HEK293 (cell line): ENCODE measurements around the gene EFCAB5.

ENCODE experiments used
- SCRT1 ChIP-seq: fragments of 450-650 bp; formaldehyde crosslinking; IDR thresholded peaks from 2 replicates; pipeline ENCODE4 v1.5.1; 2016; ENCODE audit warnings: missing biosample characterization, missing genetic modification characterization, borderline replicate concordance
- SP7 ChIP-seq: fragments of 450-650 bp; formaldehyde crosslinking; IDR thresholded peaks from 2 replicates; pipeline ENCODE4 v1.5.1; 2016; ENCODE audit warnings: missing biosample characterization, missing genetic modification characterization
- WT1 ChIP-seq: fragments of 450-650 bp; formaldehyde crosslinking; IDR thresholded peaks from 2 replicates; pipeline ENCODE4 v1.5.1; 2016; ENCODE audit warnings: missing biosample characterization, missing genetic modification characterization
- YY2 ChIP-seq: fragments of 450-650 bp; formaldehyde crosslinking; IDR thresholded peaks from 2 replicates; pipeline ENCODE4 v1.5.1; 2016; ENCODE audit warnings: missing biosample characterization, missing genetic modification characterization
- ZBTB10 ChIP-seq: fragments of 450-650 bp; formaldehyde crosslinking; IDR thresholded peaks from 2 replicates; pipeline ENCODE4 v1.5.1; 2016; ENCODE audit warnings: missing biosample characterization, missing genetic modification characterization
- ZBTB20 ChIP-seq: fragments of 450-650 bp; formaldehyde crosslinking; IDR thresholded peaks from 2 replicates; pipeline ENCODE4 v1.5.1; 2016; ENCODE audit warnings: missing biosample characterization, missing genetic modification characterization
- ZBTB48 ChIP-seq: fragments of 450-650 bp; formaldehyde crosslinking; IDR thresholded peaks from 2 replicates; pipeline ENCODE4 v1.5.1; 2016; ENCODE audit warnings: missing biosample characterization, missing genetic modification characterization
- ZBTB8A ChIP-seq: fragments of 450-650 bp; formaldehyde crosslinking; IDR thresholded peaks from 2 replicates; pipeline ENCODE4 v1.5.1; 2016; ENCODE audit warnings: missing biosample characterization, missing genetic modification characterization
- ZFP37 ChIP-seq: fragments of 450-650 bp; formaldehyde crosslinking; IDR thresholded peaks from 2 replicates; pipeline ENCODE4 v1.5.1; 2016; ENCODE audit warnings: missing biosample characterization, missing genetic modification characterization
- ZNF18 ChIP-seq: fragments of 450-650 bp; formaldehyde crosslinking; IDR thresholded peaks from 2 replicates; pipeline ENCODE4 v1.5.1; 2016; ENCODE audit warnings: missing biosample characterization, missing genetic modification characterization
- ZNF248 ChIP-seq: fragments of 450-650 bp; formaldehyde crosslinking; IDR thresholded peaks from 2 replicates; pipeline ENCODE4 v1.5.1; 2017; ENCODE audit warnings: missing biosample characterization, missing genetic modification characterization
- ZNF311 ChIP-seq: fragments of 450-650 bp; formaldehyde crosslinking; IDR thresholded peaks from 2 replicates; pipeline ENCODE4 v1.5.1; 2017; ENCODE audit warnings: missing biosample characterization, missing genetic modification characterization, borderline replicate concordance
- ZNF350 ChIP-seq: fragments of 450-650 bp; formaldehyde crosslinking; IDR thresholded peaks from 2 replicates; pipeline ENCODE4 v1.5.0; 2017; ENCODE audit warnings: missing biosample characterization, mild to moderate bottlenecking, missing genetic modification characterization
- ZNF501 ChIP-seq: fragments of 450-650 bp; formaldehyde crosslinking; IDR thresholded peaks from 2 replicates; pipeline ENCODE4 v1.5.1; 2016; ENCODE audit warnings: missing biosample characterization, missing genetic modification characterization
- ZNF514 ChIP-seq: fragments of 450-650 bp; formaldehyde crosslinking; IDR thresholded peaks from 2 replicates; pipeline ENCODE4 v1.5.1; 2016; ENCODE audit warnings: missing biosample characterization, missing genetic modification characterization
- ZNF561 ChIP-seq: fragments of 450-650 bp; IDR thresholded peaks from 2 replicates; pipeline ENCODE4 v1.5.1; 2018; ENCODE audit warnings: missing biosample characterization, missing genetic modification characterization, borderline replicate concordance
- ZNF585B ChIP-seq: fragments of 450-650 bp; formaldehyde crosslinking; IDR thresholded peaks from 2 replicates; pipeline ENCODE4 v1.5.1; 2016; ENCODE audit warnings: missing biosample characterization, missing genetic modification characterization
- ZNF843 ChIP-seq: fragments of 450-650 bp; formaldehyde crosslinking; IDR thresholded peaks from 2 replicates; pipeline ENCODE4 v1.5.1; 2016; ENCODE audit warnings: missing biosample characterization, missing genetic modification characterization
- ZSCAN4 ChIP-seq: fragments of 450-650 bp; formaldehyde crosslinking; IDR thresholded peaks from 2 replicates; pipeline ENCODE4 v1.5.1; 2017; ENCODE audit warnings: missing biosample characterization, missing genetic modification characterization
- TF ChIP-seq, protein P1 (sequence below): fragments of 450-650 bp; formaldehyde crosslinking; IDR thresholded peaks from 2 replicates; pipeline ENCODE4 v1.5.1; 2017; ENCODE audit warnings: missing biosample characterization, missing genetic modification characterization
- TF ChIP-seq, protein P2 (sequence below): fragments of 450-650 bp; formaldehyde crosslinking; IDR thresholded peaks from 2 replicates; pipeline ENCODE4; 2016; ENCODE audit warnings: missing biosample characterization, missing genetic modification characterization
- TF ChIP-seq, protein P3 (sequence below): sonication (generic); formaldehyde crosslinking; IDR thresholded peaks from 2 replicates; pipeline ENCODE4 v1.8.1; 2022; ENCODE audit warnings: mild to moderate bottlenecking, moderate library complexity, missing genetic modification reagents
- TF ChIP-seq, protein P4 (sequence below): fragments of 450-650 bp; formaldehyde crosslinking; optimal IDR thresholded peaks from 2 replicates; pipeline ENCODE3; 2016; ENCODE audit warnings: missing biosample characterization, mild to moderate bottlenecking, missing genetic modification characterization

The EFCAB5 gene

GRCh38 chr17:29929533-29930408 is 11.7 kb upstream of the EFCAB5 start, which contains the start of gene SSH2 (continued):
- TF ChIP-seq, protein P1, sequence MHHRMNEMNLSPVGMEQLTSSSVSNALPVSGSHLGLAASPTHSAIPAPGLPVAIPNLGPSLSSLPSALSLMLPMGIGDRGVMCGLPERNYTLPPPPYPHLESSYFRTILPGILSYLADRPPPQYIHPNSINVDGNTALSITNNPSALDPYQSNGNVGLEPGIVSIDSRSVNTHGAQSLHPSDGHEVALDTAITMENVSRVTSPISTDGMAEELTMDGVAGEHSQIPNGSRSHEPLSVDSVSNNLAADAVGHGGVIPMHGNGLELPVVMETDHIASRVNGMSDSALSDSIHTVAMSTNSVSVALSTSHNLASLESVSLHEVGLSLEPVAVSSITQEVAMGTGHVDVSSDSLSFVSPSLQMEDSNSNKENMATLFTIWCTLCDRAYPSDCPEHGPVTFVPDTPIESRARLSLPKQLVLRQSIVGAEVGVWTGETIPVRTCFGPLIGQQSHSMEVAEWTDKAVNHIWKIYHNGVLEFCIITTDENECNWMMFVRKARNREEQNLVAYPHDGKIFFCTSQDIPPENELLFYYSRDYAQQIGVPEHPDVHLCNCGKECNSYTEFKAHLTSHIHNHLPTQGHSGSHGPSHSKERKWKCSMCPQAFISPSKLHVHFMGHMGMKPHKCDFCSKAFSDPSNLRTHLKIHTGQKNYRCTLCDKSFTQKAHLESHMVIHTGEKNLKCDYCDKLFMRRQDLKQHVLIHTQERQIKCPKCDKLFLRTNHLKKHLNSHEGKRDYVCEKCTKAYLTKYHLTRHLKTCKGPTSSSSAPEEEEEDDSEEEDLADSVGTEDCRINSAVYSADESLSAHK (tag by site-specific recombination) = peak; percentile 5; the same call in 1 of the 2 replicates
- TF ChIP-seq YY2 (peak; percentile 52; the same call in 1 of the 2 replicates), ZNF248 (tag by site-specific recombination) (no peak), ZNF350 (tag by site-specific recombination) (no peak), SCRT1 (tag by site-specific recombination) (peak; percentile 94), SP7 (tag by site-specific recombination) (peak; percentile 69), ZFP37 (tag by site-specific recombination) (no peak; the same call in none of the 2 replicates), ZNF514 (tag by site-specific recombination) (no peak), ZBTB8A (tag by site-specific recombination) (peak; percentile 70), ZNF18 (0 out of 2 replicates have a peak, but pooled peaks have one; percentile 39), ZNF311 (no peak), ZNF585B (tag by site-specific recombination) (no peak), WT1 (tag by site-specific recombination) (peak; percentile 56), ZBTB48 (tag by site-specific recombination) (peak; percentile 65), ZNF501 (tag by site-specific recombination) (peak; percentile 84; the same call in 1 of the 2 replicates), ZNF561 (tag by site-specific recombination) (peak; percentile 80; the same call in 1 of the 2 replicates), ZBTB20 (tag by site-specific recombination) (peak; percentile 70; the same call in 1 of the 2 replicates), ZSCAN4 (tag by site-specific recombination) (peak; percentile 78), ZBTB10 (tag by site-specific recombination) (peak; percentile 94), ZNF843 (tag by site-specific recombination) (no peak; the same call in 1 of the 2 replicates)
- TF ChIP-seq, protein P2, sequence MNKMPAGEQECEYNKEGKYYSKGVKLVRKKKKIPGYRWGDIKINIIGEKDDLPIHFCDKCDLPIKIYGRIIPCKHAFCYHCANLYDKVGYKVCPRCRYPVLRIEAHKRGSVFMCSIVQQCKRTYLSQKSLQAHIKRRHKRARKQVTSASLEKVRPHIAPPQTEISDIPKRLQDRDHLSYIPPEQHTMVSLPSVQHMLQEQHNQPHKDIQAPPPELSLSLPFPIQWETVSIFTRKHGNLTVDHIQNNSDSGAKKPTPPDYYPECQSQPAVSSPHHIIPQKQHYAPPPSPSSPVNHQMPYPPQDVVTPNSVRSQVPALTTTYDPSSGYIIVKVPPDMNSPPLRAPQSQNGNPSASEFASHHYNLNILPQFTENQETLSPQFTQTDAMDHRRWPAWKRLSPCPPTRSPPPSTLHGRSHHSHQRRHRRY = no peak
- TF ChIP-seq, protein P3, sequence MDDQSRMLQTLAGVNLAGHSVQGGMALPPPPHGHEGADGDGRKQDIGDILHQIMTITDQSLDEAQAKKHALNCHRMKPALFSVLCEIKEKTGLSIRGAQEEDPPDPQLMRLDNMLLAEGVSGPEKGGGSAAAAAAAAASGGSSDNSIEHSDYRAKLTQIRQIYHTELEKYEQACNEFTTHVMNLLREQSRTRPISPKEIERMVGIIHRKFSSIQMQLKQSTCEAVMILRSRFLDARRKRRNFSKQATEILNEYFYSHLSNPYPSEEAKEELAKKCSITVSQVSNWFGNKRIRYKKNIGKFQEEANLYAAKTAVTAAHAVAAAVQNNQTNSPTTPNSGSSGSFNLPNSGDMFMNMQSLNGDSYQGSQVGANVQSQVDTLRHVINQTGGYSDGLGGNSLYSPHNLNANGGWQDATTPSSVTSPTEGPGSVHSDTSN (CRISPR knock-in tag) = peak; percentile 66
- TF ChIP-seq, protein P4, sequence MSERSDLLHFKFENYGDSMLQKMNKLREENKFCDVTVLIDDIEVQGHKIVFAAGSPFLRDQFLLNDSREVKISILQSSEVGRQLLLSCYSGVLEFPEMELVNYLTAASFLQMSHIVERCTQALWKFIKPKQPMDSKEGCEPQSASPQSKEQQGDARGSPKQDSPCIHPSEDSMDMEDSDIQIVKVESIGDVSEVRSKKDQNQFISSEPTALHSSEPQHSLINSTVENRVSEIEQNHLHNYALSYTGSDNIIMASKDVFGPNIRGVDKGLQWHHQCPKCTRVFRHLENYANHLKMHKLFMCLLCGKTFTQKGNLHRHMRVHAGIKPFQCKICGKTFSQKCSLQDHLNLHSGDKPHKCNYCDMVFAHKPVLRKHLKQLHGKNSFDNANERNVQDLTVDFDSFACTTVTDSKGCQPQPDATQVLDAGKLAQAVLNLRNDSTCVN = peak; percentile 97
